Measurements from ENCODE around the gene MROH2B. TPM values are rescaled to one million over a fixed set of nuclear protein-coding genes. Genes with fewer than 3 reads are reported as not detected.

MROH2B gene
- total RNA-seq, 1 experiment from 2014 or later = not detected

- no peaks in the 10 kb centered on the region for H3K4me1 Mint-ChIP-seq (ENCODE audit: insufficient read depth, unreplicated experiment)
- no TSS peak for BruUV-seq (replicated peaks)
- H3K27me3 Mint-ChIP-seq (ENCODE audit: insufficient read depth, unreplicated experiment) = no peaks in the 10 kb centered on the region
- POLR2A ChIA-PET = no interaction called here
- CTCF ChIA-PET = interaction anchor here (0.7 to 1.6 kb wide), 2 partner anchors 71 to 1587 kb away, joined by 3 to 4 read pairs; no protein-coding TSS in a partner anchor
- H3K36me3 Mint-ChIP-seq (ENCODE audit: insufficient read depth, unreplicated experiment) = no peaks in the 10 kb centered on the region
- no peaks in the 10 kb centered on the region for H3K9me3 Mint-ChIP-seq (ENCODE audit: unreplicated experiment)
- no peak for DNase-seq (ENCODE audit: unreplicated experiment)
- no peak for TF ChIP-seq CTCF (IDR thresholded peaks at IDR 0.05; ENCODE audit: unreplicated experiment)
- intact Hi-C loops (cut with micrococcal nuclease) = no loop called here
- H3K4me3 Mint-ChIP-seq (ENCODE audit: unreplicated experiment) = no peak overlapping the region
- no peak overlapping the region for H3K27ac Mint-ChIP-seq (ENCODE audit: low read depth, unreplicated experiment)
These were observed 95.1 kb downstream of the MROH2B start for GRCh38 chr5:40976041-40976440.

GRCh38 chr5:40973364-40974004 is 97.7 kb downstream of the MROH2B start:
- no peaks in the 10 kb centered on the region for H3K36me3 Mint-ChIP-seq (ENCODE audit: insufficient read depth, unreplicated experiment)
- no TSS peak for BruUV-seq (replicated peaks)
- no peak overlapping the region for H3K4me3 Mint-ChIP-seq (ENCODE audit: unreplicated experiment)
- no peaks in the 10 kb centered on the region for H3K9me3 Mint-ChIP-seq (ENCODE audit: unreplicated experiment)
- H3K27ac Mint-ChIP-seq (ENCODE audit: low read depth, unreplicated experiment) = no peak overlapping the region
- no peaks in the 10 kb centered on the region for H3K4me1 Mint-ChIP-seq (ENCODE audit: insufficient read depth, unreplicated experiment)
- ChIA-PET POLR2A (no interaction called here), CTCF (interaction anchor here (1.0 kb wide), 1 partner anchor 25 kb away, joined by 3 read pairs; no protein-coding TSS in a partner anchor)
- DNase-seq (ENCODE audit: unreplicated experiment) = no peak
- no peak for TF ChIP-seq CTCF (IDR thresholded peaks at IDR 0.05; ENCODE audit: unreplicated experiment)
- intact Hi-C loops (cut with micrococcal nuclease) = no loop called here
- H3K27me3 Mint-ChIP-seq (ENCODE audit: insufficient read depth, unreplicated experiment) = no peaks in the 10 kb centered on the region

- Mint-ChIP-seq H3K4me1 (ENCODE audit: insufficient read depth, unreplicated experiment) (no peaks in the 10 kb centered on the region), H3K4me3 (ENCODE audit: unreplicated experiment) (no peak overlapping the region), H3K27ac (ENCODE audit: low read depth, unreplicated experiment) (no peak overlapping the region), H3K9me3 (ENCODE audit: unreplicated experiment) (no peaks in the 10 kb centered on the region), H3K36me3 (ENCODE audit: insufficient read depth, unreplicated experiment) (no peaks in the 10 kb centered on the region), H3K27me3 (ENCODE audit: insufficient read depth, unreplicated experiment) (no peaks in the 10 kb centered on the region)
- BruUV-seq (replicated peaks) = no TSS peak
- ChIA-PET POLR2A (no interaction called here), CTCF (no interaction called here)
- intact Hi-C loops (cut with micrococcal nuclease) = no loop called here
- TF ChIP-seq CTCF (IDR thresholded peaks at IDR 0.05; ENCODE audit: unreplicated experiment) = no peak
- no peak for DNase-seq (ENCODE audit: unreplicated experiment)
These were observed 98.7 kb downstream of the MROH2B start for GRCh38 chr5:40972434-40972833.

- H3K27ac Mint-ChIP-seq (ENCODE audit: low read depth, unreplicated experiment) = no peak overlapping the region
- BruUV-seq (replicated peaks) = no TSS peak
- CTCF ChIA-PET = interaction anchor here (0.7 to 0.8 kb wide), 3 partner anchors 207 to 676 kb away, joined by 3 to 6 read pairs (median 5); no protein-coding TSS in a partner anchor
- POLR2A ChIA-PET = interaction anchor here (0.7 kb wide), 3 partner anchors 90 to 985 kb away, joined by 3 read pairs; no protein-coding TSS in a partner anchor
- TF ChIP-seq CTCF (IDR thresholded peaks at IDR 0.05; ENCODE audit: unreplicated experiment) = no peak
- H3K4me3 Mint-ChIP-seq (ENCODE audit: unreplicated experiment) = no peak overlapping the region
- no peak for DNase-seq (ENCODE audit: unreplicated experiment)
- no peaks in the 10 kb centered on the region for H3K27me3 Mint-ChIP-seq (ENCODE audit: insufficient read depth, unreplicated experiment)
- no peaks in the 10 kb centered on the region for H3K4me1 Mint-ChIP-seq (ENCODE audit: insufficient read depth, unreplicated experiment)
- intact Hi-C loops (cut with micrococcal nuclease) = no loop called here
- peaks cover 14% of the 10 kb centered on the region for H3K9me3 Mint-ChIP-seq (ENCODE audit: unreplicated experiment)
- H3K36me3 Mint-ChIP-seq (ENCODE audit: insufficient read depth, unreplicated experiment) = no peaks in the 10 kb centered on the region
These were observed 108.8 kb downstream of the MROH2B start for GRCh38 chr5:40962207-40962955.
